ENCODE measurements around the gene PIK3CA.

Gene PIK3CA

DNA sequence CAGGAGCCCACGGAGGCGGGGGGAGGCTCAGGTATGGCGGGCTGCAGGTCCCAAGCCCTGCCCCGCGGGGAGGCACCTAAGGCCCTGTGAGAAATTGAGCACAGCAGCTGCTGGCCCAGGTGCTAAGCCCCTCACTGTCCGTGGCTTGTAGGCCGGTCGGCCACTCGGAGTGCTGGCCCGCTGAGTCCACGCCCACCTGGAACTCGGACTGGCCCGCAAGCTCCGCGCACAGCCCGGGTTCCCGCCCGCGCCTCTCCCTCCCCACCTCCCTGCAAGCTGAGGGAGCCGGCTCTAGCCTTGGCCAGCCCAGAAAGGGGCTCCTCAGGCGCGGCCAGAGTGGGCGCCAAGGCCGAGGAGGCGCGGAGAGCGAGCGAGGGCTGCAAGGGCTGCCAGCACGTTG, 115.0 kb downstream of the PIK3CA start:
- TF ChIP-seq, protein P1, sequence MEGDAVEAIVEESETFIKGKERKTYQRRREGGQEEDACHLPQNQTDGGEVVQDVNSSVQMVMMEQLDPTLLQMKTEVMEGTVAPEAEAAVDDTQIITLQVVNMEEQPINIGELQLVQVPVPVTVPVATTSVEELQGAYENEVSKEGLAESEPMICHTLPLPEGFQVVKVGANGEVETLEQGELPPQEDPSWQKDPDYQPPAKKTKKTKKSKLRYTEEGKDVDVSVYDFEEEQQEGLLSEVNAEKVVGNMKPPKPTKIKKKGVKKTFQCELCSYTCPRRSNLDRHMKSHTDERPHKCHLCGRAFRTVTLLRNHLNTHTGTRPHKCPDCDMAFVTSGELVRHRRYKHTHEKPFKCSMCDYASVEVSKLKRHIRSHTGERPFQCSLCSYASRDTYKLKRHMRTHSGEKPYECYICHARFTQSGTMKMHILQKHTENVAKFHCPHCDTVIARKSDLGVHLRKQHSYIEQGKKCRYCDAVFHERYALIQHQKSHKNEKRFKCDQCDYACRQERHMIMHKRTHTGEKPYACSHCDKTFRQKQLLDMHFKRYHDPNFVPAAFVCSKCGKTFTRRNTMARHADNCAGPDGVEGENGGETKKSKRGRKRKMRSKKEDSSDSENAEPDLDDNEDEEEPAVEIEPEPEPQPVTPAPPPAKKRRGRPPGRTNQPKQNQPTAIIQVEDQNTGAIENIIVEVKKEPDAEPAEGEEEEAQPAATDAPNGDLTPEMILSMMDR (conservative IDR thresholded peaks at IDR 0.05; ENCODE audit: low read depth, low read length), result no peak
- no peak overlapping the region for H3K4me3 ChIP-seq (ENCODE audit: low read depth, low read length)
- DNase-seq (ENCODE audit: low read depth), result no peak

DNA sequence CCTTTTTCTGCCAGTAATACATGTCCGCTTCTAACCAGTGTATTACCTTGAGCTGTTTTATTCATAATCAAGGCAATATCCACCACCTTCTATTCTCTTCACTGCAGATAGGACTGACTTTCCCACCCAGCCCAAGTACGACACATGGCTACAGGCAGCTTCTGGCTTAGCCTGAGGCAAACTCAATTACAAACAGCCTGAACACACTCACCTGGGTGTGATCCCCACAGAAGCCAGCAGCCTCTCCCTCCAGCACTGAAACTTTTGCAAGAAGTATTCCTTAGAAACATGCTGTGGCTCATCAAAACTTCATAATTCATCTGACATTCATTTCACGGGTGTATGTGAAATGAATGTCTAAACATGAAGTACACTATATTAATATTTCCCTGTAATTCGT, 116.3 kb downstream of the PIK3CA start:
- DNase-seq (ENCODE audit: low read depth), result no peak
- no peak overlapping the region for H3K4me3 ChIP-seq (ENCODE audit: low read depth, low read length)
- TF ChIP-seq, protein P1 (conservative IDR thresholded peaks at IDR 0.05; ENCODE audit: low read depth, low read length), result no peak

GRCh38 chr3:179265092-179265491, 116.9 kb downstream of the PIK3CA start:
- TF ChIP-seq, protein P1 (conservative IDR thresholded peaks at IDR 0.05; ENCODE audit: low read depth, low read length), result no peak
- DNase-seq (ENCODE audit: low read depth), result no peak

DNA sequence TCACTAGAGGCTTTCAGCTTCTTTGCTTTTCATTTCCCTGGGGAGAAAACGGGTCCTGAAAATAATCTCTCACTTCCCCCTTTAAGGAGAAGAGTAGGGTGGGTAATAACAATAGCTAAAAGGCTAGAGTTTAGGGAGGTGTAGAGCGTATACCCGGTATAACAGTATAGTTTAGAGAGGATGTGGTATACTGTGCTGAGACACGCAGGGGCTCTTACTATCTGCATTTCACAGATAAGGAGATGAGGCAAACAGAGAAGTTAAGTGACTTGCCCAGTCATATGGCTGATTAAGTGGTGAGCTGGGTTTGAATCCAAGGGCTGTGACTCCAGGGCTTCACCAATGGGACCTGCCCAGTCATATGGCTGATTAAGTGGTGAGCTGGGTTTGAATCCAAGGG, 117.7 kb downstream of the PIK3CA start:
- H3K4me3 ChIP-seq (ENCODE audit: low read depth, low read length), result no peak overlapping the region
- TF ChIP-seq, protein P1 (conservative IDR thresholded peaks at IDR 0.05; ENCODE audit: low read depth, low read length), result no peak
- DNase-seq (ENCODE audit: low read depth), result no peak

More at GRCh38 chr3:179265092-179265491, 116.9 kb downstream of the PIK3CA start:
- no peak overlapping the region for H3K4me3 ChIP-seq (ENCODE audit: low read depth, low read length)

DNA sequence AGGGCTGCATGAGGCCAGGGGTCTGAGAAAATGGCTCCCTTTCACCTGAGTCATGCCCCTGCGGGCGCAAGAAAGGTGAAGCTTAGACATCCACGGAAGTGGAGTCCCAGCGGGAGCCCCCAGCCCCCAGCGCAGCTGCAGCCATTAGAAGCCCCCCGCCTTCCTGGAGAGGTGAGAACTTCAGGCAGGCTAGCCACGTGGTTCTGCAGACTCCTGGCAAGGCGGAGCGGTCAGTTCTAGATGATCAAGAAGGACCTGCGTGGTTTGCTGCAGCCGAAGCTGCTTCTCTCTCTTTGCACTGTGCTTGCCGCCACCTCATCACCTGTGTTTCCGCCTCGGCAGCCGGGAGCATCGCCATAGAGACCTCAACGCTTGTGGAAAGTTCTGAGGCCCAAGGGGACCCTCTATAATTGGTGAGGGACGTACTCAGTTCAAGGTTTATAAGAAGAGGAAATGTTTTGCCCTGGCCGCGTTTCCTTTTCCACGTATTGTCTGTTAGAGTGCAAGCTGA, 118.6 kb downstream of the PIK3CA start:
- TF ChIP-seq, protein P1 (conservative IDR thresholded peaks at IDR 0.05; ENCODE audit: low read depth, low read length), result no peak
- no peak overlapping the region for H3K4me3 ChIP-seq (ENCODE audit: low read depth, low read length)
- DNase-seq (ENCODE audit: low read depth), result no peak

- DNase-seq (ENCODE audit: low read depth), result no peak
- H3K4me3 ChIP-seq (ENCODE audit: low read depth, low read length), result no peak overlapping the region
- TF ChIP-seq, protein P1 (conservative IDR thresholded peaks at IDR 0.05; ENCODE audit: low read depth, low read length), result no peak
Measured at GRCh38 chr3:179268400-179269051, 120.4 kb downstream of the PIK3CA start.

DNA sequence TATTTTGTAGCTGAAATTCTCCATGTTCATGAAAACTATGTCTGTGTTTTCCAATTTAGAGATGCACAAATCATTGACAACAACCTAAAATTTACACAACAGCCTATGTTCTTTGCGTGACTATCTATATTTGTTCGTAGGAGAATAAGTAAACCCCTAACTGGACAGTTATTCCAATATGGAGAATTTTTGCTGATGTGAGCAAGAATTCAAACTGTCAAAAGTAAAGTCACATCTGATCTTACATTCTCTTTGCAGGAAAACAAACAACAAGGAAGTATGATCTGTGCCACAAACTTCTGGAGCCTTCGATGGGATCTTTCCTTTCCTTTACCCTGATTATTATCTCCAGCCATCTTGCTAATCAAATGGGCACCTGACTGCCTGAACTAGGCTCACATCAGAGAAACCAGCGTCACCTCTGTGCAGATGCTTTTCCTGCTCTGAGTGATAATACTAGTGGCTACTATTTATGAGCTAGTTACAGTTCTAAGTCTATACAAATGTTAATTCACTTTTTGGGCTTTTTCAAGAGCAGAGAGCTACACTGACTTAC, 121.1 kb downstream of the PIK3CA start:
- DNase-seq (ENCODE audit: low read depth), result no peak
- TF ChIP-seq, protein P1 (conservative IDR thresholded peaks at IDR 0.05; ENCODE audit: low read depth, low read length), result no peak
- H3K4me3 ChIP-seq (ENCODE audit: low read depth, low read length), result no peak overlapping the region

Measured in choroid plexus epithelial cell (primary cell).